HepG2 (cell line): ENCODE measurements around the gene MAP3K20. TPM values are rescaled to one million over a fixed set of nuclear protein-coding genes. Genes with fewer than 3 reads are reported as not detected.
A peak's percentile ranks its signal among the peaks of the same experiment; 100 is the strongest.

Experiments used
- ATAC-seq: fragments of 200-7000 bp; cut with Tn5 transposase; 3 replicates; pipeline ENCODE4 v1.9.1; 2020; ENCODE audit warnings: mild to moderate bottlenecking, moderate library complexity
- BruUV-seq: library from RNA; stranded (reverse); fragments of 400-500 nt; replicated peaks from 2 replicates; lab custom pipeline; 2021; lab: Mats Ljungman, UMichigan
- CTCF ChIA-PET: fragments of 300-600 bp; formaldehyde crosslinking; extraction: SDS; loops from one replicate; lab custom pipeline; 2021; ENCODE audit warnings: low total read pairs, inconsistent platforms, low intra/inter-chr PET ratio; lab: Yijun Ruan, JAX
- POLR2A ChIA-PET: fragments of 350-600 bp; sonication (Branson Sonifier 250); formaldehyde crosslinking; loops from one replicate; lab custom pipeline; 2020; ENCODE audit warnings: antibody characterized with exemption, inconsistent platforms; lab: Yijun Ruan, JAX
- DNase-seq: peaks from one replicate; pipeline ENCODE4 v3.0.0-alpha.2; 2015; ENCODE audit warnings: low spot score
- FAIRE-seq: peaks from 3 replicates; lab custom pipeline; 2011; peaks lifted over from hg19 to GRCh38; lab: Jason Lieb, UNC
- H2AFZ ChIP-seq: one replicate; pipeline ENCODE4 v1.6.1; 2011; ENCODE audit warnings: low read length, inconsistent platforms
- H3K27ac ChIP-seq: fragments of 300-600 bp; 3 replicates; pipeline ENCODE4 v1.8.0; 2011; ENCODE audit warnings: mixed run types, mild to moderate bottlenecking, mixed read lengths, low read length, inconsistent platforms; ENCODE audit not compliant: insufficient read depth; ENCODE audit errors: extremely low read length
- H3K27me3 ChIP-seq, 2 experiments: fragments of 200-600 bp in 1 of 2; 2 replicates in 1 of 2; 3 replicates in 1 of 2; pipeline versions ENCODE4 v1.6.0 to v1.8.0; 2011; ENCODE audit warnings: low read length in 2 of 2, mild to moderate bottlenecking in 2 of 2, moderate library complexity in 2 of 2, inconsistent platforms in 1 of 2; ENCODE audit not compliant: insufficient read depth in 2 of 2, control insufficient read depth in 1 of 2
- H3K36me3 ChIP-seq, 2 experiments: fragments of 200-600 bp in 1 of 2; replicated peaks in 1 of 2; 2 replicates in 1 of 2; 3 replicates in 1 of 2; pipeline versions ENCODE4 v1.5.1 to v1.8.0; 2011; ENCODE audit warnings: low read length in 2 of 2, inconsistent platforms in 1 of 2; ENCODE audit not compliant: insufficient read depth in 2 of 2, control insufficient read depth in 1 of 2
- H3K4me1 ChIP-seq: 2 replicates; pipeline ENCODE4 v1.5.1; 2012; ENCODE audit warnings: low read length, inconsistent platforms; ENCODE audit not compliant: insufficient read depth
- H3K4me2 ChIP-seq: 2 replicates; pipeline ENCODE4 v1.6.0; 2011; ENCODE audit warnings: low read depth, low read length, inconsistent platforms
- H3K4me3 ChIP-seq, 3 experiments: fragments of 200-600 bp in 1 of 3; sonication (generic), shearing (Covaris generic) in 1 of 3; replicated peaks in 1 of 3; 2 replicates each; pipeline ENCODE4 v1.5.1; 2011 to 2016; ENCODE audit warnings: low read length in 3 of 3, inconsistent platforms in 2 of 3, low read depth in 2 of 3, mild to moderate bottlenecking in 2 of 3, control low read depth in 1 of 3, mixed read lengths in 1 of 3; ENCODE audit not compliant: insufficient read depth in 1 of 3
- H3K79me2 ChIP-seq: one replicate; pipeline ENCODE4 v1.6.1; 2011; ENCODE audit warnings: low read length, inconsistent platforms; ENCODE audit not compliant: insufficient read depth
- H3K9ac ChIP-seq: 2 replicates; pipeline ENCODE4 v1.6.0; 2011; ENCODE audit warnings: mild to moderate bottlenecking, low read depth, low read length, inconsistent platforms; ENCODE audit not compliant: insufficient read depth
- H3K9me3 ChIP-seq: 2 replicates; pipeline ENCODE4 v1.5.1; 2012; ENCODE audit warnings: mild to moderate bottlenecking, low read length
- H4K20me1 ChIP-seq: 2 replicates; pipeline ENCODE4 v1.6.0; 2011; ENCODE audit warnings: inconsistent platforms, mild to moderate bottlenecking, low read length, moderate library complexity; ENCODE audit not compliant: insufficient read depth
- ZNF629 ChIP-seq: sonication (generic); formaldehyde crosslinking; conservative IDR thresholded peaks from 2 replicates; pipeline ENCODE4 v1.5.0; 2020; ENCODE audit warnings: missing genetic modification reagents
- ZNF713 ChIP-seq: sonication (generic); formaldehyde crosslinking; IDR thresholded peaks from 2 replicates; pipeline ENCODE4 v1.4.0; 2020; ENCODE audit warnings: mild to moderate bottlenecking, missing genetic modification reagents
- whole genome bisulfite sequencing: methylation state at CpG from one replicate; pipeline ENCODE4 v1.1.6; 2017; ENCODE audit warnings: low lambda C conversion rate; 5-methylcytosine and 5-hydroxymethylcytosine counted together
- in situ Hi-C: cut with HindIII; loops from 2 replicates; pipeline ENCODE4 v1.10.0; 2017; ENCODE audit warnings: low pct_unique_long_range_greater_than_20kb; ENCODE audit not compliant: extremely low pct_ligation_motif_present
- intact Hi-C: fragments of 100-400 bp; cut with micrococcal nuclease; formaldehyde crosslinking; loops from one replicate; pipeline ENCODE4 v1.10.0; 2022; ENCODE audit not compliant: unreplicated experiment
- polyA plus RNA-seq, 8 experiments: library from polyadenylated mRNA; depleted of rRNA in 3 of 8; stranded (reverse) in 7 of 8; unstranded in 1 of 8; fragments of >200 nt; fragmentation: Illumina TruSeq in 4 of 8; extraction: Trizol in 4 of 8; gene quantifications; 2 replicates each; pipeline versions ENCODE4 v1.2.1 to v1.2.3, GENCODE V29; 2011 to 2016; ENCODE audit warnings: low read depth in 4 of 8, missing spikeins in 1 of 8, mixed read lengths in 1 of 8; ENCODE audit not compliant: insufficient read depth in 1 of 8
- total RNA-seq, 5 experiments: library from RNA; depleted of rRNA; stranded (reverse); fragments of >200 nt; fragmentation: Illumina TruSeq; extraction: Trizol; gene quantifications; 2 replicates each; pipeline ENCODE4 v1.2.3, GENCODE V29; 2016; ENCODE audit warnings: low read depth in 1 of 5
- TF ChIP-seq, protein P1 (sequence below): sonication (generic); formaldehyde crosslinking; IDR thresholded peaks from 2 replicates; pipeline ENCODE4 v1.4.0; 2020; ENCODE audit warnings: low read depth, mild to moderate bottlenecking, missing genetic modification reagents
- TF ChIP-seq, protein P2 (sequence below): sonication (generic); formaldehyde crosslinking; IDR thresholded peaks from 2 replicates; pipeline ENCODE4 v1.4.0; 2020; ENCODE audit warnings: missing genetic modification reagents

MAP3K20 gene
- total and polyA plus RNA-seq, 2 of the 13 experiments (the other 11 are each of a cell fraction or from before 2014, with no cell fraction given), result 5.2 to 13.5 TPM

DNA sequence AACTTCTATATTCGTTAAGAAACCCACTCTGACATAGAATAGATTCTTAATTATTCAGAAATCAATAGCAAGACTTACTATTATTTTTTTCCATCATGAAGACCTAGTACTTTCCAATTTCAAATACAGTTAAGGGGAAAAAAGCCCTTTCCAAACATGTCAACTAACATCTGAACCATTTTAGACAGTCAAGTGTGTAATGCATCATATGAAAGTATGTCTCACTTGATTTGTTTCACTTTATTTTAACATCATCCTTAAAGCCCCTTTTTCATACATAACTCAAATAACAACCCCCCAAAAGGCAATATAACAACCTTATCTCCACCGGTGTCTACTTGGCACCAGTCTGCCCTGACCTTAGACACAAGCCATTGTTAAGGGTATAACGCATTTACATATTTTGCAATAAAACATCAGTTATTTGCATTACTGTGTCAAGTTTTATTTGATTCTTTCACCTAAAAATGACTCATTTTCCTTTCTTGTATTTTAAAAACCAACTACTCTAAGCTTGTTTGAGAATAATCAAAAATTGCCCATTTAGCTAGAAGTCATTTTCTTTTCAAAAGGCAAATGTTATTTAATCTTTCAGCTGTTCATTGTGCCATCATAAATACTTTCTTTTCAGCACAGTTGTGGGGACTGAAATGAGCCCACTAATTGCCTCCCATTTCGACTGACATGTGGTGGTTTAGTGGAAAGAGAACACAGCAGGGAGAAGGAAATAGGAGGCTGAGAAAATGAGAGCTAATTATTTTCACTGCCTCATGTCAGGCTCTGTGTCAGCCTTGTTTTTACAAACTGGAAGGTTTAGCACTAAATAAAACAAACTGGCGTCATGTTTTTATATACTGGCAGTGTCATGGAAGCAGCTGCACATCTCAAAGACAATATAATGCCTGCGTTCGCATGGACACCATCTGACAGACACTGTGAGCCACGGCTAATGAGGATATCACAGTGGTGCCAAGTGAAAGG, 174.3 kb downstream of the MAP3K20 start (continued):
- TF ChIP-seq, protein P1, sequence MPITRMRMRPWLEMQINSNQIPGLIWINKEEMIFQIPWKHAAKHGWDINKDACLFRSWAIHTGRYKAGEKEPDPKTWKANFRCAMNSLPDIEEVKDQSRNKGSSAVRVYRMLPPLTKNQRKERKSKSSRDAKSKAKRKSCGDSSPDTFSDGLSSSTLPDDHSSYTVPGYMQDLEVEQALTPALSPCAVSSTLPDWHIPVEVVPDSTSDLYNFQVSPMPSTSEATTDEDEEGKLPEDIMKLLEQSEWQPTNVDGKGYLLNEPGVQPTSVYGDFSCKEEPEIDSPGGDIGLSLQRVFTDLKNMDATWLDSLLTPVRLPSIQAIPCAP, result no peak
- no peak for TF ChIP-seq ZNF713

DNA sequence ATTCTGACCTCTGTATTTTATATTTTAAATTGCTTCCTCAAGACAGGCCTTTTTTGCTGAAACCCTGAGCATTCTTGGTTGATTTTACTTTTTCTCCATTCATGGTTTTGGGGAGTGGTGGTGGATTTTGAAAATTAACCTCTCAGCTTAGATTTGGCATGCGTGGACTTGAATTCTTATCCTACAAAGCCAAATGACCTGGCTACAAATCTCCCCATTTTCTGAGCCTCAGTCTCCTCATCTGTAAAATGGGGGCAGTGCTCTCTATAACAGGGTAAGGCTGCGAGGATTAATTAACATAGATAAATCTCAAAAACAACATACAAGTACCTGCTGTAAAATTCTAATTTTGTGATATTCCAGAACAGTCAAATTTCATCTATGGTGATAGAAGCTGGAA, 175.6 kb downstream of the MAP3K20 start:
- FAIRE-seq, result no peak
- H4K20me1 ChIP-seq, result no peaks in the 10 kb centered on the region
- ChIA-PET POLR2A (no interaction called here), CTCF (no interaction called here)
- no peak for ATAC-seq
- in situ Hi-C loops (no loop called here), intact Hi-C loops (no loop called here)
- no peaks in the 10 kb centered on the region for H3K79me2 ChIP-seq
- no peak overlapping the region for H3K27ac ChIP-seq
- H3K4me1 ChIP-seq, result no peaks in the 10 kb centered on the region
- no peak for DNase-seq
- no peak overlapping the region for H3K9ac ChIP-seq
- TF ChIP-seq, protein P2, sequence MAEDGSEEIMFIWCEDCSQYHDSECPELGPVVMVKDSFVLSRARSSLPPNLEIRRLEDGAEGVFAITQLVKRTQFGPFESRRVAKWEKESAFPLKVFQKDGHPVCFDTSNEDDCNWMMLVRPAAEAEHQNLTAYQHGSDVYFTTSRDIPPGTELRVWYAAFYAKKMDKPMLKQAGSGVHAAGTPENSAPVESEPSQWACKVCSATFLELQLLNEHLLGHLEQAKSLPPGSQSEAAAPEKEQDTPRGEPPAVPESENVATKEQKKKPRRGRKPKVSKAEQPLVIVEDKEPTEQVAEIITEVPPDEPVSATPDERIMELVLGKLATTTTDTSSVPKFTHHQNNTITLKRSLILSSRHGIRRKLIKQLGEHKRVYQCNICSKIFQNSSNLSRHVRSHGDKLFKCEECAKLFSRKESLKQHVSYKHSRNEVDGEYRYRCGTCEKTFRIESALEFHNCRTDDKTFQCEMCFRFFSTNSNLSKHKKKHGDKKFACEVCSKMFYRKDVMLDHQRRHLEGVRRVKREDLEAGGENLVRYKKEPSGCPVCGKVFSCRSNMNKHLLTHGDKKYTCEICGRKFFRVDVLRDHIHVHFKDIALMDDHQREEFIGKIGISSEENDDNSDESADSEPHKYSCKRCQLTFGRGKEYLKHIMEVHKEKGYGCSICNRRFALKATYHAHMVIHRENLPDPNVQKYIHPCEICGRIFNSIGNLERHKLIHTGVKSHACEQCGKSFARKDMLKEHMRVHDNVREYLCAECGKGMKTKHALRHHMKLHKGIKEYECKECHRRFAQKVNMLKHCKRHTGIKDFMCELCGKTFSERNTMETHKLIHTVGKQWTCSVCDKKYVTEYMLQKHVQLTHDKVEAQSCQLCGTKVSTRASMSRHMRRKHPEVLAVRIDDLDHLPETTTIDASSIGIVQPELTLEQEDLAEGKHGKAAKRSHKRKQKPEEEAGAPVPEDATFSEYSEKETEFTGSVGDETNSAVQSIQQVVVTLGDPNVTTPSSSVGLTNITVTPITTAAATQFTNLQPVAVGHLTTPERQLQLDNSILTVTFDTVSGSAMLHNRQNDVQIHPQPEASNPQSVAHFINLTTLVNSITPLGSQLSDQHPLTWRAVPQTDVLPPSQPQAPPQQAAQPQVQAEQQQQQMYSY, result no peak
- peak; percentile 69; the same call in 1 of the 2 replicates for TF ChIP-seq ZNF629 (CRISPR knock-in tag)
- WGBS, result 97% methylated on average over 2 of the region's 2 CpGs
- BruUV-seq, result no TSS peak
- H2AFZ ChIP-seq, result no peak overlapping the region
- H3K4me3 ChIP-seq, result no peak overlapping the region
- no peaks in the 10 kb centered on the region for H3K9me3 ChIP-seq
- no peaks in the 10 kb centered on the region for H3K36me3 ChIP-seq
- H3K27me3 ChIP-seq, result no peaks in the 10 kb centered on the region
- H3K4me2 ChIP-seq, result no peak overlapping the region
